ENCODE results near the gene PRC1.

PRC1 gene

DNA sequence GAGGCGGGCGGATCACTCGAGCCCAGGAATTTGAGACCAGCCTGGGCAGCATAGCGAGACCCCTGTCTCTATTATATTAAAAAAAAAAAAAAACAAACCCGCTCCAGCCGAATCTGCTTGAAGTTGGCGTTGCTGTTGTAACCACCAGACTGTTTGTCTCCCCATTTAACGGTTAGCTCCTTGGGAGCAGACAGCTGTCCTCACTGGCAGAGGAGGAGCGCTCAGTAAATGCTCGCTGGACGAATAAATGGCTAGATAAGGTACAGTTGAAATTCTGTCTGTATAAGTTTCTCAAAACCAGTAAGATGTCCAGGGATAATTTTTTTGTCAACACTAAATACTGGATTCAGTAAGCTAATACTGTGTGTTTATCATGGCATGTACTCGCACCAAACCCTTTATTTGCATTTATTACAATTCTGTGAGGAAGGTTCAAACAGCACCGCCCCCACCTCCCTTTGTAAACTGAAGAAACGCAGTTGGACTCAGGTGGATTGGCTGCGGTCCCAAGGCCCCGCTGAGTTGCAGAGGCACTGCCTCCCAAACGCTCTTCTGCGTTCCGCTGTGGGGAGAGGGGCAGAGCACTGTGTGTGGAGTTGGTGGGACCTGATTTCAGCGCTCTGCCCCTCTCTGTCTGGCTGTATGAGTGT, 38.6 kb downstream of the PRC1 start:
- DNase-seq (ENCODE audit: low read depth in 2 of 2), result no peak

DNA sequence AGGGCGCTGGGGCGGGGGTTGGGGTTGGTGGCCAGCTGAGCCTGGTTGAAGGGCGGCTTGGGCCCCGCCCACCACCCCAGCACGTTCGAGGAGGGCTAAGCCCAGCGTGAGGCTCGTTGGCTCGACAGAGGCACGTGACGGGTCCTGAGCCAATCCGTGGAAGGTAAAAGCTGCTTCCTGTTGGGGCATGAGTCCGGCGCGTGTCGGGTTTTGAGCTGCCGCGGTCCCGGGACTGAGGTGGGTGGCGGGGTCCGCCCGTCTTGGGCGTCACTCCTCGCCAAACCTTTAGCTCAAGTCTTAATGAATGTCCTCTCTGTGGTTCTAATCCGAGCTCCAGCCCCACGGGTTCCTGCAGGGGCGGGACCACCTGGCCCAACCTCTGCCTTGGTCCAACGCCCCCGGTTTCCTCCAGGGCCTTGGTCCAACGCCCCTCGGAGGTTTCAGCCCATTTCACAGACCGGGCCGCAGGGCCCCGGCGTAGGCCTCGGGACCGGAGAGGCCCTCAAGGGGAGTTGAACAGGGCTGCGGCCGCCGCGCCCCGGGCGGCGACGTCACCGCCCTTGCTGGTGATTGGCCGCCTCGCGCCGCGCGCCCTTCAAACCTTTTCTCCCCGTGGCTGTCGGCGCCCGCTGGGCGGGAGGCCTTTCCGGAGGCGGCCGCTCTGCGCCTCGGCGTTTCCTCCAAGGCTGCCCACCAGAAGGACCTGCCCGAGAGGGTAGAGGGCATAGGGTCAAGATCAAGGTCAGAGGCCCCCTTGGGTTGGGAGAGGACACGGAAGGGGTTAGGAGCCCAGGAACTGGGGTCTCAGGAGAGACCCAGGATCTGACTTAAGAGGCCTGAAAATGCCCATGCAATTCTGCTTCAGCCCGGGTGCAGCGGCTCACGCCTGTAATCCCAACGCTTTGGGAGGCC, 39.4 kb downstream of the PRC1 start, which contains the start of gene RCCD1:
Gene RCCD1, plus strand, starts transcription at position 173 of the 912 bp plus-strand sequence. CDS start 1,851 bp downstream, outside the sequence.
- peak; percentile 81 to 90 for DNase-seq (ENCODE audit: low read depth in 2 of 2)

DNA sequence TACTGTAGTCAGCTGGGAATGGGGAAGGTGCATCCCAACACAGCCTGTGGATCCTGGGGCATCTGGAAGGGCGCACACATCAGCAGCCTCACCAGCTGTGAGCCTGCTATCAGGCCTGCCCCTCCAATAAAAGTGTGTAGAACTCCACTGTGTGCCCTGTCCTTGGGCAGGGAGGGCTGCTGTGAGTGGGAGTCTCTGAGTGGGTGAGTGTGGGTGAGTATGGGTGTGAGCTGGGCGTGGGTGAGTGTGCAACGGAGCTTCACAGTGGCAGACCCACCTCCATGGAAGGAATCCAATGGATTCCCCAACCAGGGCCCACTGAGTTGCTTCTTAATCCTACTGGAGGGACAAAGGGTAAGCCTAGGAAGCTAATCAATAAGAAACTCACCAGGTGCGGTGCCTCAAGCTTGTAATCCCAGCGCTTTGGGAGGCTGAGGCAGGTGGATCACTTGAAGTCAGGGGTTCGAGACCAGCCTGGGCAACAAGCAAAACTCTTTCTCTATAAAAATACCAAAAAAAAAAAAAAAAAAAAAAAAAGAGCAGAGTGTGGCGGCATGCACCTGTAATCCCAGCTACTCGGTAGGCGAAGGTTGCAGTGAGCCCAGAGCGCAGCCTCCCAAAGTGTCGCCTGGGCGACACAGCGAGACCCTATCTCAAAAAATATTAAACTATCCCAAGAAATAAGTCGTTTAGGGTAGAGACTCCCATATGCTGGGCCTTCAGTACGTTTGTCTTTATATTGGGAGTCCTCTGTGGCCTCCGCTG, 40.2 kb downstream of the PRC1 start:
- no peak for DNase-seq (ENCODE audit: low read depth in 2 of 2)

GRCh38 chr15:90952901-90953677, 41.2 kb downstream of the PRC1 start:
- no peak for DNase-seq (ENCODE audit: low read depth in 2 of 2)

DNA sequence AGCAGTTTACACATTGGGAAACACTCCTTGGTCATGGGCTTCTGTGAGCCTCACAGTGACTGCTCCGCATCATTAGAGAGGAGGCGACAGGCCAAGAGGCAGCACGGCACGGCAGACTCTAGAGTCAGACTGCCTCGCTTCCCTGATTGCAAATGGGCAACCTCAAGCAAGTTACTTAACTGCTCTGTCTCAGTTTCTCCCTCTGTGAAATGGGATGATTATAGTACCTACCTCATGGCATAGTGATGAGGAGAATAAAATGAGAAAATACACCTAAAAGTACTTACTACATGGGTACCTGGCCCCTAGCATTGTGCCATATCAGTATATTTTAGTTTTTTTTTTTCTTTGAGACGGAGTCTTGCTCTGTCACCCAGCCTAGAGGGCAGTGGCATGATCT, 43.7 kb downstream of the PRC1 start:
- no peak for DNase-seq (ENCODE audit: low read depth in 2 of 2)

DNA sequence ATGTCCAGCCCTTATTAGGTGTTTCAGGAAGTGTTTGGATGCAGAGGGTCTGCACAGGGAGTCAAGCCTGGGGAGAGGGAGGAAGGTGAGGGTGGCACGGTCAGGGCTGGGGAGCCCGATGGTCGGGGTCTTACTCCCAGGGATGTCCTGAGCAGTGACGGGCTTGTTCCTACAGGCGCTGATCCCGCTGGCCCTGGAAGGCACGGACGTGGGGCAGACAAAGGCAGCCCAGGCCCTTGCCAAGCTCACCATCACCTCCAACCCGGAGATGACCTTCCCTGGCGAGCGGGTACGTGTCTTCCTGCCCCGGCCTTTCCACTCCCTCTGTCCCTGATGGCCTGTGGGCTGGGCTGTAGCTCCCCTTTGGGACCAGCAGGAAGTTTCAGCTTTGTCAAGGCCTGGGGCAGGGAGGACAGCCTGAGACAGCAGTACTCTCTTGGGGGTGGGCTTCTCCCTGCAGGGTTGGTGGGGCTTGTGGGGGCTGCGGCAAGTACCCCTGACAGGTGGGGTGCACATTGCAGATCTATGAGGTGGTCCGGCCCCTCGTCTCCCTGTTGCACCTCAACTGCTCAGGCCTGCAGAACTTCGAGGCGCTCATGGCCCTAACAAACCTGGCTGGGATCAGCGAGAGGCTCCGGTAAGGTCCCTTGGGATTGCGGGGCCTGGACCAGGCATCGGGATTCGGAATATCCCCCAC, 44.2 kb downstream of the PRC1 start:
- DNase-seq (ENCODE audit: low read depth in 2 of 2), result no peak

DNA sequence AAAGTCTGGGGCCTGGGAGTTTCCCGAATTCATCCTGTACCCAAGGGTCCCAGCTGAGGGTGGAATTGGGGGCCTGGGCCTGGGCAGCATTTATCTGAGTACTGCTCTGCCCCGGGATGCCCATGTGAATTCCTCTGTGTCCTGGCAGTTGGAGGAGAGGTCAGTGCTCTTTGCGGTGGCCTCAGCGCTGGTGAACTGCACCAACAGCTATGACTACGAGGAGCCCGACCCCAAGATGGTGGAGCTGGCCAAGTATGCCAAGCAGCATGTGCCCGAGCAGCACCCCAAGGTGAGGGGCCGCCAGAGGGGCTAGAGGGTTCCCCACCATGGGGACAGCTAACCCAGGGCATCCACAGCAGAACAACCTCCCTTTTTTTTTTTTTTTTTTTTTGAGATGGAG, 45.8 kb downstream of the PRC1 start:
- DNase-seq (ENCODE audit: low read depth in 2 of 2), result no peak

DNA sequence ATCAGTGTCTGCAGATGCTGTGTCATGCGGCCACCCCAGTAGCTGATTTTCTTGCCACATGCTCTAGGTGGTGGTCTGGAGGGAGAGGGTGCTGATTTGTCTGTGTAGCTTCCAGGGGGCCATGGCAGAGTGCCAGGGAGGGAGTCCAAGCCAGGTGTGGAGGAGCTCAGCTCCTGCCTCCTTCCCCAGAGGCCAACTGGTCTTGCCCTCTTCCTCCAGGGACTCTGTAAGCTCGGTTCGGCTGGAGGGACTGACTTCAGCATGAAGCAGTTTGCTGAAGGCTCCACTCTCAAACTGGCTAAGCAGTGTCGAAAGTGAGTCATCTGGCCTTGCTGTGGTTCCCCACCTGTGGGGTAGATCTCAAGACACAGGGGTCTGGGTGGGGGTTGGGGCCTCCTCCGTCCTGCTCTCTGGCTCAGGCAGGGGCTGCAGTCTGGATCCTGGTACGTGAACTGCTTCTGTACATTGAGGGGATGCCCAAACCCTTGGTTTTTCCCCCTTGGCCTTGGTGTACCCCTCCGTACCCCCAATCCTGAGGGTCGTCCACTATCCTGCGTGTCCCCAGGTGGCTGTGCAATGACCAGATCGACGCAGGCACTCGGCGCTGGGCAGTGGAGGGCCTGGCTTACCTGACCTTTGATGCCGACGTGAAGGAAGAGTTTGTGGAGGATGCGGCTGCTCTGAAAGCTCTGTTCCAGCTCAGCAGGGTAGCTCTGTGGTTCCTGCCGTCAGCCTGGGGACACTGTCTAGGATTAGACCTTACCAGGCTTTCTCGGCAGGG, 46.6 kb downstream of the PRC1 start:
- no peak for DNase-seq (ENCODE audit: low read depth in 2 of 2)

DNA sequence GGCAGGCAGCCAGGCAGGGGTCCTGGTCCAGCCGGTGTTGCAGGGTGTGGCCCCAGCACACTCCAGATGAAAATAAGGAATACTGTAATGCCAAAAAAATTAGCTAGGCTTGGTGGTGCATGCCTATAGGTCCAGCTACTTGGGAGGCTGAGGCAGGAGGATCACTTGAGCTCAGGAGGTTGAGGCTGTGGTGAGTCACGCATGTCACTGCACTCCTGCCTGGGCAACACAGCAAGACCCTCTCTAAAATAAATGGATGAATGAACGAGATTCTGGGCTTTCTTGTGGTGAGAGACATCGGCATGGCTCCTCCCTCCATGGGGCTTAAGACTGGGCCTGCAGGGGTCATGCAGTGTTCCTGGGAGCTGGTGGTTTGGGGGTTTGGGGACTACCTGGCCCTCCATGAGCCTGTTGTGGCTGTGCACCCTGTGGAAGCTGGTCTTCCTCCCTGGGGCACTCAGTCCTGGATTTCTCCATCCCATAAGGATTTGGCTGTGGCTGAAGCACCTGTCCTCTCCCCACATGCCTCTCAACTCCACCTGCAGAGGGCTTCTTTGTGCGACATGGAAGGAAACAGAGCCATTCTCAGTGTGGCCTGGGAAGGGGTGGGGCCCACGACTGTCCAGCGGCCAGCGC, 47.3 kb downstream of the PRC1 start:
- no peak for DNase-seq (ENCODE audit: low read depth in 2 of 2)

GRCh38 chr15:90946538-90946937, 47.8 kb downstream of the PRC1 start:
- no peak for DNase-seq (ENCODE audit: low read depth in 2 of 2)

- no peak for DNase-seq (ENCODE audit: low read depth in 2 of 2)
These were observed 49.2 kb downstream of the PRC1 start for GRCh38 chr15:90945091-90945490.

GRCh38 chr15:90942354-90943120, 51.8 kb downstream of the PRC1 start:
- no peak for DNase-seq (ENCODE audit: low read depth in 2 of 2)

DNA sequence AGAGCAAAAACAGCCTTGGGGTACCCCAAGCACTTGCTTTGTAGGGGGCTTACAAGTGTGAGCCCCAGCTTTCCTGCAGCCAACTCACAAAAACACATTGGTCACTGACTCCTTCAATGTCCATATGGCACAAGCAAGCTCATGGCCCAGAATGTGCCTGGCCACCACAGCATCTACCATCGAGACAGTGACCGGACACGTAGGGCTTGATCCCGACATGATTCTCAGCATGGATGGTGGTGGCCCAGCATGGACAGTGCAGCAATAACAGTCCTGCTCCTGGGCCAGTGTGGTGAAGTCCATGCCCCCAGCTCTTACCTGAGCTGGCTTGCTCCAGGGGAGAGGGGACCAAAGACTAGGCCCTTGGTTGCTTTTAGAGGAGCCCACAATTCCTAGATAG, 53.3 kb downstream of the PRC1 start:
- no peak for DNase-seq (ENCODE audit: low read depth in 2 of 2)

GRCh38 chr15:90939756-90940155, 54.6 kb downstream of the PRC1 start:
- no peak for DNase-seq (ENCODE audit: low read depth in 2 of 2)

GRCh38 chr15:90938261-90938660, 56.1 kb downstream of the PRC1 start:
- DNase-seq (ENCODE audit: low read depth in 2 of 2), result no peak

DNA sequence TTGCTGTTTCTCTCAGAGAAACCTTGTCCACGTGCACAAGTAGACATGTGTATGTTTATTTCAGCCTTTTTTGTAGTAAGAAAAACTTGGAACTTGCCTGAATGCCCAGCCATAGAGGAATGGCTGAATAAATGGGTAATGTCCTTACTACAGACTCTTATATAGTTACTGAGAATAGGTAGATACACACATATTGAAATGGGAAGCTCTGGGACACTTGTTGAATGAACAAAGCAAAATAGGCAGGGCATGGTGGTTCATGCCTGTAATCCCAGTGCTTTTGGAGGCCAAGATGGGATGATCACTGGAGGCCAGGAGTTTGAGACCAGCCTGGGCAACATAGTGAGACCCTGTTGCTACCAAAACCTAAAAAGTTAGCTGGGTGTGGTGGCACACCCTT, 57.5 kb downstream of the PRC1 start:
- DNase-seq (ENCODE audit: low read depth in 2 of 2), result no peak

DNA sequence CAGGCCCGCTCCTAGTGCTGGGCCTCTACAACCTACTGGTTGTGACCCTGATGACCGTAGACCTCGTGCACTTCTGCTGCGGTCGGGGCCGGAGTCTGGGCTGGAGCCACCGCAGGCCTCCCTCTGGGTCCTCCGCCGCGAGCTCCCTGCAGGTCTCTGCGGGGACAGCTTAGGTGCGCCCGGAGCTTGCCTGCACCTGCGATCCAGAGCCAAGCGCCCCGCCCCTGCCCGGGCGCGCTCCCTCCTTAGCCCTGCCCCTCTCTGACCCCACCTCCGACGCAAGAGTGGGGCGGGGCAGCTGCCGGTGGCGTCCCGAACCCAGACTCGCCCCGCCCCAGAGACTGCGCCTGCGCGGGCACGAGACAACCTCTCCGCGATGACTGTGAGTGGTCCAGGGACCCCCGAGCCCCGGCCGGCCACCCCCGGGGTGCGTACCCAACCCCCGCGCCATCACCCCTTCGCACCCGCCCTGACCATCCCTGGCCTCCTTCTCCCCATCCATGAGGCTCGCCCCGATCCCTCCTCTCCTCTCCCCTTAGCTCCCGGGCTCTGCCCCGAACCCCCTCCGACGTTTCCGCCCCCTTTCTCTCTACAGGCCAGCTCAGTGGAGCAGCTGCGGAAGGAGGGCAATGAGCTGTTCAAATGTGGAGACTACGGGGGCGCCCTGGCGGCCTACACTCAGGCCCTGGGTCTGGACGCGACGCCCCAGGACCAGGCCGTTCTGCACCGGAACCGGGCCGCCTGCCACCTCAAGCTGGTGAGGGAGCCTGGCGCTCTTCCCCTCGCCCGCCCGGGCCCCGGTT, 59.2 kb downstream of the PRC1 start, which contains the start of gene UNC45A:
Gene UNC45A, plus strand, starts transcription at position 337 of the 803 bp plus-strand sequence. Its CDS starts 40 bp downstream, at position 377.
- DNase-seq (ENCODE audit: low read depth in 2 of 2), result peak; percentile 97
